H9 (cell line): ENCODE results near the gene CCDC57. TPM values are rescaled to one million over a fixed set of nuclear protein-coding genes. Genes with fewer than 3 reads are reported as not detected.

Experiments used
- DNase-seq: peaks from one replicate; pipeline ENCODE4 v3.0.0-alpha.2; 2017
- H2AFZ ChIP-seq: one replicate; pipeline ENCODE4 v1.6.1; 2013; ENCODE audit warnings: mild to moderate bottlenecking, low read length, control low read depth, moderate library complexity
- H2AK5ac ChIP-seq: 2 replicates; pipeline ENCODE4 v1.6.1; 2013; ENCODE audit warnings: low read length, control low read depth, mixed read lengths; ENCODE audit not compliant: insufficient read length
- H2BK120ac ChIP-seq: one replicate; pipeline ENCODE4 v1.6.1; 2013; ENCODE audit warnings: low read depth, mild to moderate bottlenecking, low read length, control low read depth, inconsistent platforms; ENCODE audit not compliant: poor library complexity, severe bottlenecking
- H2BK12ac ChIP-seq: 2 replicates; pipeline ENCODE4 v1.6.1; 2013; ENCODE audit warnings: low read length, control low read depth, mixed read lengths, low read depth; ENCODE audit not compliant: insufficient read length
- H2BK15ac ChIP-seq: 2 replicates; pipeline ENCODE4 v1.6.1; 2013; ENCODE audit warnings: low read depth, low read length, control low read depth
- H2BK20ac ChIP-seq: one replicate; pipeline ENCODE4 v1.6.1; 2013; ENCODE audit warnings: low read depth, mild to moderate bottlenecking, low read length, control low read depth, inconsistent platforms; ENCODE audit not compliant: poor library complexity, severe bottlenecking
- H2BK5ac ChIP-seq: 2 replicates; pipeline ENCODE4 v1.6.1; 2013; ENCODE audit warnings: low read length, control low read depth, mixed read lengths; ENCODE audit not compliant: insufficient read length
- H3K14ac ChIP-seq: 2 replicates; pipeline ENCODE4 v1.6.1; 2013; ENCODE audit warnings: low read length, control low read depth; ENCODE audit not compliant: insufficient read depth
- H3K18ac ChIP-seq: 2 replicates; pipeline ENCODE4 v1.6.1; 2013; ENCODE audit warnings: low read depth, mild to moderate bottlenecking, mixed read lengths, low read length, control low read depth; ENCODE audit not compliant: insufficient read length
- H3K23ac ChIP-seq: 2 replicates; pipeline ENCODE4 v1.6.1; 2013; ENCODE audit warnings: low read length, control low read depth, mixed read lengths, low read depth; ENCODE audit not compliant: insufficient read length
- H3K23me2 ChIP-seq: 2 replicates; pipeline ENCODE4 v1.6.1; 2013; ENCODE audit warnings: low read depth, mild to moderate bottlenecking, mixed read lengths, low read length, control low read depth; ENCODE audit not compliant: insufficient read length, poor library complexity, severe bottlenecking
- H3K27ac ChIP-seq: 2 replicates; pipeline ENCODE4 v1.5.1; 2013; ENCODE audit warnings: low read length, control low read depth, mixed read lengths, low read depth; ENCODE audit not compliant: insufficient read length
- H3K27me3 ChIP-seq: 2 replicates; pipeline ENCODE4 v1.6.1; 2013; ENCODE audit warnings: low read length, control low read depth, inconsistent platforms; ENCODE audit not compliant: insufficient read depth
- H3K4ac ChIP-seq: 2 replicates; pipeline ENCODE4 v1.6.1; 2013; ENCODE audit warnings: low read depth, mild to moderate bottlenecking, control low read depth, inconsistent platforms, low read length, moderate library complexity
- H3K4me1 ChIP-seq: 2 replicates; pipeline ENCODE4 v1.6.1; 2013; ENCODE audit warnings: low read length, control low read depth, inconsistent platforms; ENCODE audit not compliant: insufficient read depth
- H3K4me2 ChIP-seq: 2 replicates; pipeline ENCODE4 v1.6.1; 2013; ENCODE audit warnings: low read length, control low read depth, mixed read lengths; ENCODE audit not compliant: insufficient read length, insufficient read depth
- H3K56ac ChIP-seq: 2 replicates; pipeline ENCODE4 v1.6.1; 2013; ENCODE audit warnings: low read depth, mild to moderate bottlenecking, mixed read lengths, low read length, control low read depth; ENCODE audit not compliant: insufficient read length
- H3K79me1 ChIP-seq: 2 replicates; pipeline ENCODE4 v1.6.1; 2013; ENCODE audit warnings: low read depth, mild to moderate bottlenecking, moderate library complexity, low read length, control low read depth, inconsistent platforms; ENCODE audit not compliant: insufficient read depth, poor library complexity, severe bottlenecking
- H3K79me2 ChIP-seq: 2 replicates; pipeline ENCODE4 v1.6.1; 2013; ENCODE audit warnings: low read length, control low read depth, inconsistent platforms; ENCODE audit not compliant: insufficient read depth
- H3K9ac ChIP-seq: 2 replicates; pipeline ENCODE4 v1.6.1; 2013; ENCODE audit warnings: low read length, control low read depth, mixed read lengths; ENCODE audit not compliant: insufficient read length; ENCODE audit errors: extremely low read depth
- H3K9me3 ChIP-seq: one replicate; pipeline ENCODE4 v1.6.1; 2013; ENCODE audit warnings: low read depth, low read length, inconsistent platforms; ENCODE audit not compliant: control insufficient read depth
- H3T11ph ChIP-seq: one replicate; pipeline ENCODE4 v1.6.1; 2013; ENCODE audit warnings: mild to moderate bottlenecking, low read length, control low read depth, inconsistent platforms
- H4K20me1 ChIP-seq: one replicate; pipeline ENCODE4 v1.6.1; 2013; ENCODE audit not compliant: control insufficient read depth, insufficient read length, insufficient read depth
- H4K5ac ChIP-seq: 2 replicates; pipeline ENCODE4 v1.6.1; 2013; ENCODE audit warnings: low read depth, mild to moderate bottlenecking, mixed read lengths, low read length, control low read depth; ENCODE audit not compliant: insufficient read length
- H4K8ac ChIP-seq: replicated peaks from 2 replicates; pipeline ENCODE4 v1.6.1; 2013; ENCODE audit warnings: low read length, control low read depth, mixed read lengths, low read depth; ENCODE audit not compliant: insufficient read length
- H4K91ac ChIP-seq: 2 replicates; pipeline ENCODE4 v1.6.1; 2013; ENCODE audit warnings: low read depth, mild to moderate bottlenecking, moderate library complexity, mixed read lengths, low read length, control low read depth; ENCODE audit not compliant: insufficient read length
- H3K27ac Mint-ChIP-seq, 3 experiments: 2 replicates in 2 of 3; 3 replicates in 1 of 3; pipeline ENCODE4 v1.8.0; 2020 to 2021; ENCODE audit warnings: mixed read lengths in 3 of 3, mild to moderate bottlenecking in 1 of 3, moderate library complexity in 1 of 3
- H3K27me3 Mint-ChIP-seq: 2 replicates; pipeline ENCODE4 v1.8.0; 2021; ENCODE audit warnings: low read depth, mild to moderate bottlenecking, moderate library complexity, mixed read lengths
- H3K36me3 Mint-ChIP-seq, 3 experiments: 2 replicates in 2 of 3; 3 replicates in 1 of 3; pipeline ENCODE4 v1.8.0; 2020 to 2021; ENCODE audit warnings: low read depth in 3 of 3, mixed read lengths in 3 of 3; ENCODE audit not compliant: insufficient read depth in 1 of 3
- H3K4me1 Mint-ChIP-seq, 2 experiments: 2 replicates each; pipeline ENCODE4 v1.8.0; 2020; ENCODE audit warnings: mixed read lengths in 2 of 2
- H3K4me3 Mint-ChIP-seq, 2 experiments: 2 replicates in 1 of 2; 3 replicates in 1 of 2; pipeline ENCODE4 v1.8.0; 2020 to 2021; ENCODE audit warnings: mild to moderate bottlenecking in 2 of 2, mixed read lengths in 2 of 2, moderate library complexity in 1 of 2
- H3K9me3 Mint-ChIP-seq, 2 experiments: 2 replicates in 1 of 2; 3 replicates in 1 of 2; pipeline ENCODE4 v1.8.0; 2020; ENCODE audit warnings: mild to moderate bottlenecking in 2 of 2, mixed read lengths in 2 of 2, moderate library complexity in 1 of 2
- WGBS: extraction: QIAGEN DNeasy Blood & Tissue Kit; methylation state at CpG from one replicate; pipeline ENCODE4 v1.1.7; 2013; ENCODE audit warnings: missing lambda C conversion rate, low lambda C conversion rate, mixed read lengths; ENCODE audit not compliant: insufficient read length; ENCODE audit errors: extremely low coverage; 5-methylcytosine and 5-hydroxymethylcytosine counted together
- total RNA-seq: library from RNA; stranded (reverse); gene quantifications from 2 replicates; pipeline ENCODE4 v1.2.1, GENCODE V29; 2021
- TF ChIP-seq, protein P1 (sequence below): fragments of 200-600 bp; sonication (generic); conservative IDR thresholded peaks from 3 replicates; pipeline ENCODE4 v1.8.0; 2021; ENCODE audit warnings: antibody characterized with exemption, mild to moderate bottlenecking

Gene CCDC57
- total RNA-seq, 1 experiment from 2014 or later, result 11.0 TPM

- no peak for DNase-seq
- no CpG with 5 or more reads among the region's 39 CpGs for WGBS
- Mint-ChIP-seq H3K4me1 (no peaks in the 10 kb centered on the region), H3K36me3 (peaks cover 24 to 83% (median 64%) of the 10 kb centered on the region in 3 experiments; a peak in 6 of 7 replicates), H3K9me3 (no peaks in the 10 kb centered on the region), H3K27ac (no peak overlapping the region), H3K27me3 (no peaks in the 10 kb centered on the region), H3K4me3 (no peak overlapping the region)
- no peak overlapping the region for H4K8ac ChIP-seq
- TF ChIP-seq, protein P1, sequence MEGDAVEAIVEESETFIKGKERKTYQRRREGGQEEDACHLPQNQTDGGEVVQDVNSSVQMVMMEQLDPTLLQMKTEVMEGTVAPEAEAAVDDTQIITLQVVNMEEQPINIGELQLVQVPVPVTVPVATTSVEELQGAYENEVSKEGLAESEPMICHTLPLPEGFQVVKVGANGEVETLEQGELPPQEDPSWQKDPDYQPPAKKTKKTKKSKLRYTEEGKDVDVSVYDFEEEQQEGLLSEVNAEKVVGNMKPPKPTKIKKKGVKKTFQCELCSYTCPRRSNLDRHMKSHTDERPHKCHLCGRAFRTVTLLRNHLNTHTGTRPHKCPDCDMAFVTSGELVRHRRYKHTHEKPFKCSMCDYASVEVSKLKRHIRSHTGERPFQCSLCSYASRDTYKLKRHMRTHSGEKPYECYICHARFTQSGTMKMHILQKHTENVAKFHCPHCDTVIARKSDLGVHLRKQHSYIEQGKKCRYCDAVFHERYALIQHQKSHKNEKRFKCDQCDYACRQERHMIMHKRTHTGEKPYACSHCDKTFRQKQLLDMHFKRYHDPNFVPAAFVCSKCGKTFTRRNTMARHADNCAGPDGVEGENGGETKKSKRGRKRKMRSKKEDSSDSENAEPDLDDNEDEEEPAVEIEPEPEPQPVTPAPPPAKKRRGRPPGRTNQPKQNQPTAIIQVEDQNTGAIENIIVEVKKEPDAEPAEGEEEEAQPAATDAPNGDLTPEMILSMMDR, result no peak
- H3T11ph ChIP-seq, result no peak overlapping the region
- H3K23me2 ChIP-seq, result no peaks in the 10 kb centered on the region
- H4K5ac ChIP-seq, result no peak overlapping the region
- no peak overlapping the region for H3K18ac ChIP-seq
- H3K9me3 ChIP-seq, result no peaks in the 10 kb centered on the region
- peaks cover 3% of the 10 kb centered on the region for H3K79me1 ChIP-seq
- H4K91ac ChIP-seq, result no peak overlapping the region
- H2BK12ac ChIP-seq, result no peak overlapping the region
- no peaks in the 10 kb centered on the region for H3K79me2 ChIP-seq
- no peak overlapping the region for H3K56ac ChIP-seq
- no peak overlapping the region for H3K14ac ChIP-seq
- no peak overlapping the region for H3K4ac ChIP-seq
- no peak overlapping the region for H2AK5ac ChIP-seq
- no peak overlapping the region for H3K27ac ChIP-seq
- H2AFZ ChIP-seq, result no peak overlapping the region
- no peak overlapping the region for H2BK120ac ChIP-seq
- H2BK20ac ChIP-seq, result no peak overlapping the region
- H3K27me3 ChIP-seq, result no peaks in the 10 kb centered on the region
- H3K23ac ChIP-seq, result no peak overlapping the region
- no peaks in the 10 kb centered on the region for H4K20me1 ChIP-seq
- no peak overlapping the region for H2BK15ac ChIP-seq
- H3K4me2 ChIP-seq, result no peak overlapping the region
- H3K4me1 ChIP-seq, result no peaks in the 10 kb centered on the region
- H3K9ac ChIP-seq, result no peak overlapping the region
- H2BK5ac ChIP-seq, result no peak overlapping the region
These were observed 125.4 kb downstream of the CCDC57 start for GRCh38 chr17:82086941-82087906.
